B cell (primary cell): ENCODE results near the gene CDYL. TPM values are rescaled to one million over a fixed set of nuclear protein-coding genes. Genes with fewer than 3 reads are reported as not detected.

Experiments used
- ATAC-seq: fragments of 200-7000 bp; cut with Tn5 transposase; one replicate; pipeline ENCODE4 v1.10.0; 2021; ENCODE audit warnings: low read depth, mild to moderate bottlenecking, moderate number of reproducible peaks, moderate library complexity
- CTCF ChIA-PET: fragments of 350-600 bp; sonication (Branson Sonifier 250); formaldehyde crosslinking; loops from one replicate; lab custom pipeline; 2021; ENCODE audit warnings: antibody characterized with exemption, inconsistent platforms; lab: Charles Lee
- POLR2A ChIA-PET: fragments of 350-600 bp; sonication (Branson Sonifier 250); formaldehyde crosslinking; loops from one replicate; lab custom pipeline; 2021; ENCODE audit warnings: antibody characterized with exemption; lab: Charles Lee
- DNase-seq: peaks from one replicate; pipeline ENCODE4 v3.0.0; 2013
- H2AFZ ChIP-seq: 2 replicates; pipeline ENCODE4 v1.6.1; 2012; ENCODE audit warnings: mild to moderate bottlenecking, low read depth, low read length; ENCODE audit not compliant: insufficient read depth, poor library complexity, severe bottlenecking
- H3K27ac ChIP-seq, 2 donors: 1 replicate in 1 of 2; 2 replicates in 1 of 2; pipeline ENCODE4 v1.5.1; 2012 to 2013; ENCODE audit warnings: low read length in 2 of 2, mild to moderate bottlenecking in 2 of 2, moderate library complexity in 1 of 2
- H3K27me3 ChIP-seq, 4 experiments: fragments of 200-600 bp in 1 of 4; sonication (generic) in 1 of 4; replicated peaks in 1 of 4; 1 replicate in 2 of 4; 2 replicates in 2 of 4; pipeline versions ENCODE4 v1.6.1 to v1.7.0; 2013 to 2016; ENCODE audit warnings: low read length in 3 of 4, mild to moderate bottlenecking in 2 of 4, mixed read lengths in 1 of 4, moderate library complexity in 1 of 4; ENCODE audit not compliant: insufficient read depth in 4 of 4, control insufficient read depth in 3 of 4; ENCODE audit errors: control extremely low read depth in 1 of 4
- H3K36me3 ChIP-seq, 2 experiments: replicated peaks in 1 of 2; 1 replicate in 1 of 2; 2 replicates in 1 of 2; pipeline versions ENCODE4 v1.6.1 to v1.7.1; 2013; ENCODE audit warnings: low read length in 1 of 2; ENCODE audit not compliant: insufficient read depth in 2 of 2, control insufficient read depth in 1 of 2; ENCODE audit errors: control extremely low read depth in 1 of 2, extremely low read depth in 1 of 2
- H3K4me1 ChIP-seq, 2 donors: fragments of 200-600 bp in 1 of 2; sonication (generic) in 1 of 2; 1 replicate in 1 of 2; 2 replicates in 1 of 2; pipeline versions ENCODE4 v1.5.1 to v1.6.1; 2013 to 2017; ENCODE audit warnings: low read length in 2 of 2; ENCODE audit not compliant: control insufficient read depth in 2 of 2, insufficient read depth in 2 of 2
- H3K4me2 ChIP-seq: replicated peaks from 2 replicates; pipeline ENCODE3; 2012; ENCODE audit warnings: mild to moderate bottlenecking, low read depth, low read length; ENCODE audit not compliant: poor library complexity, severe bottlenecking
- H3K4me3 ChIP-seq, 5 experiments: fragments of 200-600 bp in 1 of 5; sonication (generic) in 1 of 5; 1 replicate in 3 of 5; 2 replicates in 2 of 5; pipeline versions ENCODE4 v1.5.1 to v1.7.0; 2011 to 2016; ENCODE audit warnings: low read length in 4 of 5, mild to moderate bottlenecking in 4 of 5, low read depth in 2 of 5, control low read depth in 1 of 5, moderate library complexity in 1 of 5; ENCODE audit not compliant: insufficient read depth in 1 of 5; ENCODE audit errors: control extremely low read depth in 1 of 5, extremely low read depth in 1 of 5
- H3K79me2 ChIP-seq: fragments of 200-600 bp; sonication (generic); one replicate; pipeline ENCODE4 v1.6.0; 2016; ENCODE audit warnings: low read length; ENCODE audit not compliant: control insufficient read depth, insufficient read depth
- H3K9ac ChIP-seq: fragments of 200-600 bp; sonication (generic); 2 replicates; pipeline ENCODE4 v1.6.1; 2017; ENCODE audit warnings: mild to moderate bottlenecking, low read length, moderate library complexity
- H3K9me3 ChIP-seq, 3 donors: one replicate each; pipeline versions ENCODE4 v1.6.1 to v1.7.1; 2013; ENCODE audit warnings: low read length in 2 of 3; ENCODE audit not compliant: control insufficient read depth in 2 of 3, insufficient read depth in 1 of 3; ENCODE audit errors: control extremely low read depth in 1 of 3
- H4K20me1 ChIP-seq: 2 replicates; pipeline ENCODE4 v1.6.0; 2012; ENCODE audit warnings: mild to moderate bottlenecking, low read length; ENCODE audit not compliant: insufficient read depth, control insufficient read depth, poor library complexity, severe bottlenecking
- H3K27ac Mint-ChIP-seq: one replicate; pipeline ENCODE4 v1.8.0; 2021; ENCODE audit warnings: mixed read lengths
- H3K27me3 Mint-ChIP-seq: one replicate; pipeline ENCODE4 v1.8.0; 2021; ENCODE audit warnings: mixed read lengths
- H3K4me1 Mint-ChIP-seq: one replicate; pipeline ENCODE4 v1.8.0; 2021; ENCODE audit warnings: mixed read lengths
- H3K4me3 Mint-ChIP-seq: one replicate; pipeline ENCODE4 v1.8.0; 2021; ENCODE audit warnings: mixed read lengths
- H3K9me3 Mint-ChIP-seq: one replicate; pipeline ENCODE4 v1.8.0; 2022; ENCODE audit warnings: mixed read lengths; ENCODE audit not compliant: insufficient read depth
- CTCF ChIP-seq: fragments of 200-600 bp; IDR thresholded peaks from one replicate; pipeline ENCODE4 v1.8.0; 2022; ENCODE audit warnings: antibody characterized with exemption, mild to moderate bottlenecking
- EZH2 ChIP-seq: IDR thresholded peaks from 2 replicates; pipeline ENCODE4 v1.6.1; 2012; ENCODE audit warnings: borderline replicate concordance, low read depth, mild to moderate bottlenecking, moderate library complexity, low read length; ENCODE audit not compliant: insufficient read depth, poor library complexity, severe bottlenecking
- WGBS: methylation state at CpG from one replicate; pipeline ENCODE4 v1.1.5; 2013; ENCODE audit warnings: missing lambda C conversion rate; ENCODE audit not compliant: insufficient coverage; 5-methylcytosine and 5-hydroxymethylcytosine counted together
- intact Hi-C: fragments of 100-400 bp; cut with micrococcal nuclease; formaldehyde crosslinking; loops from one replicate; pipeline ENCODE4 v1.10.0; 2022
- polyA plus RNA-seq: library from polyadenylated mRNA; depleted of rRNA; stranded (reverse); fragments of >200 nt; gene quantifications from 2 replicates; pipeline ENCODE4 v1.2.3, GENCODE V29; 2012
- total RNA-seq, 2 donors: library from RNA; stranded (reverse); fragments of 120-200 nt in 1 of 2; gene quantifications; 1 replicate in 1 of 2; 2 replicates in 1 of 2; pipeline versions ENCODE4 v1.2.3 to v1.2.4, GENCODE V29; 2013 to 2022

CDYL gene
- total and polyA plus RNA-seq, 2 donors (not counting 1 experiment from before 2014, with no cell fraction given), result 15.6 to 63.0 TPM

GRCh38 chr6:4772750-4773149 is 3.5 kb upstream of the CDYL start:
- WGBS, result 83% methylated on average over 4 of the region's 5 CpGs
- H3K36me3 ChIP-seq, result no peaks in the 10 kb centered on the region
- TF ChIP-seq EZH2 (no peak), CTCF (no peak)
- Mint-ChIP-seq H3K27ac (no peak overlapping the region), H3K27me3 (no peaks in the 10 kb centered on the region), H3K4me3 (no peak overlapping the region), H3K9me3 (no peaks in the 10 kb centered on the region), H3K4me1 (peaks cover 17% of the 10 kb centered on the region)
- no peak overlapping the region for H3K27ac ChIP-seq
- CTCF ChIA-PET, result no interaction called here
- H3K4me1 ChIP-seq, result peaks cover 5 to 15% of the 10 kb centered on the region in 2 donors
- DNase-seq, result no peak
- no peaks in the 10 kb centered on the region for H4K20me1 ChIP-seq
- intact Hi-C loops, result loop anchor here (10.0 kb wide), 3 partner anchors 758 to 1812 kb away; partner anchors contain the start of gene LY86
- H3K27me3 ChIP-seq, result no peaks in the 10 kb centered on the region
- no peaks in the 10 kb centered on the region for H3K9me3 ChIP-seq
- no peak overlapping the region for H2AFZ ChIP-seq
- POLR2A ChIA-PET, result no interaction called here
- ATAC-seq, result no peak
- peaks cover 7% of the 10 kb centered on the region for H3K79me2 ChIP-seq
- no peak overlapping the region for H3K4me2 ChIP-seq
- H3K4me3 ChIP-seq, result no peak overlapping the region
- no peak overlapping the region for H3K9ac ChIP-seq

GRCh38 chr6:4773181-4773580 is 3.0 kb upstream of the CDYL start:
- H3K4me3 Mint-ChIP-seq, result no peak overlapping the region
- intact Hi-C loops, result loop anchor here (10.0 kb wide), 3 partner anchors 758 to 1812 kb away; partner anchors contain the start of gene LY86
- POLR2A ChIA-PET, result no interaction called here

More at GRCh38 chr6:4773181-4773580, 3.0 kb upstream of the CDYL start:
- Histone ChIP-seq H3K4me3 (no peak overlapping the region), H3K36me3 (no peaks in the 10 kb centered on the region), H3K9ac (no peak overlapping the region), H3K4me1 (peaks cover 9 to 19% of the 10 kb centered on the region in 2 donors), H3K4me2 (no peak overlapping the region), H2AFZ (no peak overlapping the region), H3K27me3 (no peaks in the 10 kb centered on the region), H3K27ac (no peak overlapping the region), H3K79me2 (peaks cover 12% of the 10 kb centered on the region), H3K9me3 (peaks cover 0 to 2% (median 0%) of the 10 kb centered on the region in 3 donors), H4K20me1 (no peaks in the 10 kb centered on the region)
- TF ChIP-seq EZH2 (no peak), CTCF (no peak)
- no CpG with 5 or more reads among the region's 7 CpGs for WGBS
- ATAC-seq, result no peak
- Mint-ChIP-seq H3K9me3 (no peaks in the 10 kb centered on the region), H3K4me1 (peaks cover 22% of the 10 kb centered on the region), H3K27ac (no peak overlapping the region), H3K27me3 (no peaks in the 10 kb centered on the region)
- DNase-seq, result no peak
- CTCF ChIA-PET, result no interaction called here
